PC-3 (cell line): ENCODE results near the gene MZB1. TPM values are rescaled to one million over a fixed set of nuclear protein-coding genes. Genes with fewer than 3 reads are reported as not detected.

Source experiments
- ATAC-seq: fragments of 200-7000 bp; cut with Tn5 transposase; 2 replicates; pipeline ENCODE4 v1.9.1; 2020; ENCODE audit warnings: mild to moderate bottlenecking, moderate library complexity
- BruUV-seq: library from RNA; stranded (reverse); fragments of 400-500 nt; replicated peaks from 2 replicates; lab custom pipeline; 2021; lab: Mats Ljungman, UMichigan
- CTCF ChIA-PET: fragments of 300-600 bp; sonication (Branson Sonifier 250); formaldehyde crosslinking; loops from one replicate; lab custom pipeline; 2022; ENCODE audit warnings: antibody characterized with exemption; lab: Charles Lee
- POLR2A ChIA-PET: fragments of 300-600 bp; sonication (Branson Sonifier 250); formaldehyde crosslinking; loops from one replicate; lab custom pipeline; 2022; ENCODE audit warnings: antibody characterized with exemption; ENCODE audit not compliant: unreplicated experiment; lab: Charles Lee
- DNase-seq: peaks from one replicate; pipeline ENCODE4 v3.0.0-alpha.2; 2015
- H2AFZ ChIP-seq: fragments of 300-600 bp; sonication (generic); 2 replicates; pipeline ENCODE4 v1.6.0; 2016; ENCODE audit warnings: antibody characterized with exemption, low read length
- H3F3A ChIP-seq: fragments of 300-600 bp; sonication (generic); one replicate; pipeline ENCODE4 v1.6.0; 2017; ENCODE audit warnings: antibody characterized with exemption, low read length, control low read depth, mild to moderate bottlenecking; ENCODE audit not compliant: unreplicated experiment
- H3K27ac ChIP-seq: fragments of 300-600 bp; sonication (generic); 2 replicates; pipeline ENCODE4 v1.5.1; 2016; ENCODE audit warnings: mild to moderate bottlenecking, low read length
- H3K27me3 ChIP-seq: fragments of 300-600 bp; sonication (generic); 2 replicates; pipeline ENCODE4 v1.6.1; 2016; ENCODE audit warnings: low read length, mixed read lengths
- H3K36me3 ChIP-seq: fragments of 300-600 bp; sonication (generic); 2 replicates; pipeline ENCODE4 v1.6.1; 2016; ENCODE audit warnings: low read depth, mixed run types, low read length, mixed read lengths
- H3K4me1 ChIP-seq: fragments of 300-600 bp; sonication (generic); 2 replicates; pipeline ENCODE4 v1.5.1; 2016; ENCODE audit warnings: low read length; ENCODE audit not compliant: insufficient read depth
- H3K4me2 ChIP-seq: fragments of 300-600 bp; sonication (generic); 2 replicates; pipeline ENCODE4 v1.6.0; 2016; ENCODE audit warnings: low read length
- H3K4me3 ChIP-seq: fragments of 300-600 bp; sonication (generic); 2 replicates; pipeline ENCODE4 v1.5.1; 2016; ENCODE audit warnings: mild to moderate bottlenecking, low read length, mixed read lengths
- H3K79me2 ChIP-seq: fragments of 300-600 bp; sonication (generic); 2 replicates; pipeline ENCODE4 v1.6.1; 2017; ENCODE audit warnings: low read length, mixed read lengths
- H3K9ac ChIP-seq: fragments of 300-600 bp; sonication (generic); 2 replicates; pipeline ENCODE4 v1.6.0; 2016; ENCODE audit warnings: mild to moderate bottlenecking, low read length
- H3K9me2 ChIP-seq: fragments of 300-600 bp; sonication (generic); replicated peaks from 2 replicates; pipeline ENCODE4 v1.6.1; 2016; ENCODE audit warnings: mixed run types, low read length, mixed read lengths
- H3K9me3 ChIP-seq: fragments of 300-600 bp; sonication (generic); 2 replicates; pipeline ENCODE4 v1.6.1; 2016; ENCODE audit warnings: low read length, mixed read lengths
- H4K20me1 ChIP-seq: fragments of 300-600 bp; sonication (generic); 2 replicates; pipeline ENCODE4 v1.6.1; 2016; ENCODE audit warnings: low read length, mixed read lengths
- EZH2 ChIP-seq: fragments of 300-600 bp; sonication (generic); IDR thresholded peaks from one replicate; pipeline ENCODE4 v1.6.1; 2017; ENCODE audit warnings: antibody characterized with exemption, mild to moderate bottlenecking, low read length; ENCODE audit not compliant: unreplicated experiment
- EZH2phosphoT487 ChIP-seq: fragments of 300-600 bp; sonication (generic); IDR thresholded peaks from 2 replicates; pipeline ENCODE4 v1.6.1; 2018; ENCODE audit warnings: mild to moderate bottlenecking, antibody characterized with exemption, low read length, borderline replicate concordance
- intact Hi-C: fragments of 100-400 bp; cut with micrococcal nuclease; formaldehyde crosslinking; loops from 2 replicates; pipeline ENCODE4 v1.9.0; 2023
- total RNA-seq: library from RNA; depleted of rRNA; stranded (reverse); fragments of >200 nt; gene quantifications from 2 replicates; pipeline ENCODE4 v1.2.3, GENCODE V29; 2014
- TF ChIP-seq, protein P1 (sequence below): fragments of 300-600 bp; sonication (generic); conservative IDR thresholded peaks from 2 replicates; pipeline ENCODE4 v1.5.1; 2017; ENCODE audit warnings: antibody characterized with exemption, low read depth, mild to moderate bottlenecking, low read length

MZB1 gene
- total RNA-seq, 1 experiment from 2014 or later, result 0.22 TPM

DNA sequence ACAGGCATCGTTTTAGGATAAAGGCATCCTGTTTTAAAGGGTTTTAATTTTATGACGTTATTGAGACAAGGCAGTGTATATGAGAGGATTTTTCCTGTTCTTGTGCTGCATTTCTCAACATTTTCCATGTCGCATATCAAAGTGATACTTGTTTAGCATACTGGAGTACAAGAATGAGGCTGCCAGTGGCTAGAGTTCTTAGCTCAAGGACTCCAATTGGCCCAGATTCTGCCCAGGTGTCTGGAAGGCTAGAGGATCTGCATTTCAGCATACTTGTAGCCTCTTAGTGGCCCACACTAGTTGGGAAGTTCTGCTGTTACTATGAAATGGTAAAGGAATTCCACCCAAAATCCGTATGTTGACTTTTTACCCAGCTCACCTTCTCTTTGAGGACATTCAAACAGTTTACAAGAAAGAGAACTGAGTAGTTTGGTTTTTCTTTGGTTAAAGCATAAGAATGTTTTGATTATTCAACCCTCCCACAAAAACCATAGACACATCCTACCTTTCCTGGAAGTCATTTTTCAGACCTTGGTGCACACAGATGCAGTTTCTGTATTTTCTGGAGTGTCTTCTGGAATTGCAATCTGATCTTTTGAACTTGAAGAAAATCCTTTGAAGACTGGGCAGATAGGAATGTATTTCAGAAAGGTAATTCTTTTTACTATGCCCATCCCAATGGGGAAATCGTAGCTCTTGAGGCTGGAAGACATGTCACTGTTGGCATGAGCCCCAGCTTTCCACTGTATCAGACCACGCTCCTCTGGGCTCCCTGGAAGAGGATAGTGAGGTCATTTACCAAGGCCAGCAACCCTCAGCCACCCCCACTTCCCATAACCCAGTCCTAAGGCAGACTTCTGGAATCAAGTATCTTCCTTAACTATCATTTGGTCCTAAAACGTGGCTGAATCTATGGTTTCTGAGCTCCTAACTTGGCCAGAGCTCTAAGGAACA lies 18.0 kb downstream of the MZB1 start:
- BruUV-seq, result no TSS peak
- H2AFZ ChIP-seq, result no peak overlapping the region
- ATAC-seq (no peak), DNase-seq (no peak)
- POLR2A ChIA-PET, result no interaction called here
- no peaks in the 10 kb centered on the region for H4K20me1 ChIP-seq
- CTCF ChIA-PET, result no interaction called here
- no peaks in the 10 kb centered on the region for H3K79me2 ChIP-seq
- TF ChIP-seq EZH2 (no peak), EZH2phosphoT487 (no peak)
- TF ChIP-seq, protein P1, sequence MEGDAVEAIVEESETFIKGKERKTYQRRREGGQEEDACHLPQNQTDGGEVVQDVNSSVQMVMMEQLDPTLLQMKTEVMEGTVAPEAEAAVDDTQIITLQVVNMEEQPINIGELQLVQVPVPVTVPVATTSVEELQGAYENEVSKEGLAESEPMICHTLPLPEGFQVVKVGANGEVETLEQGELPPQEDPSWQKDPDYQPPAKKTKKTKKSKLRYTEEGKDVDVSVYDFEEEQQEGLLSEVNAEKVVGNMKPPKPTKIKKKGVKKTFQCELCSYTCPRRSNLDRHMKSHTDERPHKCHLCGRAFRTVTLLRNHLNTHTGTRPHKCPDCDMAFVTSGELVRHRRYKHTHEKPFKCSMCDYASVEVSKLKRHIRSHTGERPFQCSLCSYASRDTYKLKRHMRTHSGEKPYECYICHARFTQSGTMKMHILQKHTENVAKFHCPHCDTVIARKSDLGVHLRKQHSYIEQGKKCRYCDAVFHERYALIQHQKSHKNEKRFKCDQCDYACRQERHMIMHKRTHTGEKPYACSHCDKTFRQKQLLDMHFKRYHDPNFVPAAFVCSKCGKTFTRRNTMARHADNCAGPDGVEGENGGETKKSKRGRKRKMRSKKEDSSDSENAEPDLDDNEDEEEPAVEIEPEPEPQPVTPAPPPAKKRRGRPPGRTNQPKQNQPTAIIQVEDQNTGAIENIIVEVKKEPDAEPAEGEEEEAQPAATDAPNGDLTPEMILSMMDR, result no peak
- H3K9me3 ChIP-seq, result no peaks in the 10 kb centered on the region
- no peaks in the 10 kb centered on the region for H3K9me2 ChIP-seq
- peaks cover 29% of the 10 kb centered on the region for H3K4me1 ChIP-seq
- H3K27ac ChIP-seq, result 0 out of 2 replicates have a peak overlapping the region, but pooled peaks have one; percentile 22
- H3K36me3 ChIP-seq, result no peaks in the 10 kb centered on the region; the same call in 1 of the 2 replicates
- H3K9ac ChIP-seq, result no peak overlapping the region
- H3F3A ChIP-seq, result peaks cover 4% of the 10 kb centered on the region
- intact Hi-C loops, result loop anchor here (2.0 kb wide), 1 partner anchor 31 kb away; the partner anchor contains the start of gene PAIP2
- H3K4me2 ChIP-seq, result no peak overlapping the region
- no peaks in the 10 kb centered on the region for H3K27me3 ChIP-seq
- H3K4me3 ChIP-seq, result no peak overlapping the region

- peaks cover 19% of the 10 kb centered on the region for H3K4me1 ChIP-seq
- H3K27me3 ChIP-seq, result no peaks in the 10 kb centered on the region
- no peaks in the 10 kb centered on the region for H4K20me1 ChIP-seq
- no peaks in the 10 kb centered on the region for H3K9me3 ChIP-seq
- ChIA-PET POLR2A (no interaction called here), CTCF (interaction anchor here (0.6 kb wide), 1 partner anchor 118 kb away, joined by 4 read pairs; no protein-coding TSS in a partner anchor)
- H3K4me3 ChIP-seq, result no peak overlapping the region
- ATAC-seq, result no peak
- no peaks in the 10 kb centered on the region for H3K9me2 ChIP-seq
- H3F3A ChIP-seq, result no peaks in the 10 kb centered on the region
- intact Hi-C loops, result no loop called here
- H3K36me3 ChIP-seq, result peaks cover 5% of the 10 kb centered on the region; the same call in 1 of the 2 replicates
- no peak overlapping the region for H3K27ac ChIP-seq
- TSS peak; percentile 36 for BruUV-seq
- H3K79me2 ChIP-seq, result no peaks in the 10 kb centered on the region
- H2AFZ ChIP-seq, result no peak overlapping the region
- TF ChIP-seq, protein P1, result no peak
- TF ChIP-seq EZH2 (no peak), EZH2phosphoT487 (no peak)
- DNase-seq, result no peak
- H3K4me2 ChIP-seq, result no peak overlapping the region
- H3K9ac ChIP-seq, result no peak overlapping the region
These were observed 20.5 kb downstream of the MZB1 start for GRCh38 chr5:139369181-139369580.
